Endothelial cell of umbilical vein (primary cell): ENCODE data around the gene ARHGEF37. TPM values are rescaled to one million over a fixed set of nuclear protein-coding genes. Genes with fewer than 3 reads are reported as not detected.

Experiments
- BruUV-seq: library from RNA; stranded (reverse); fragments of 400-500 nt; replicated peaks from 2 replicates; lab custom pipeline; 2021; lab: Mats Ljungman, UMichigan
- CTCF ChIA-PET: fragments of 300-600, 350-600 bp; sonication (Branson Sonifier 250); formaldehyde crosslinking; loops from one replicate; lab custom pipeline; 2021; ENCODE audit warnings: antibody characterized with exemption, inconsistent platforms; lab: Charles Lee
- POLR2A ChIA-PET: fragments of 300-600, 350-600 bp; sonication (Branson Sonifier 250); formaldehyde crosslinking; loops from one replicate; lab custom pipeline; 2021; ENCODE audit warnings: antibody characterized with exemption, inconsistent platforms; lab: Charles Lee
- DNase-seq: peaks from one replicate; pipeline ENCODE4 v3.0.0-alpha.2; 2011; ENCODE audit warnings: low read depth, low spot score
- FAIRE-seq: peaks from 2 replicates; lab custom pipeline; 2011; peaks lifted over from hg19 to GRCh38; lab: Jason Lieb, UNC
- H2AFZ ChIP-seq: 2 replicates; pipeline ENCODE4 v1.6.0; 2012; ENCODE audit warnings: low read depth, low read length, control low read depth, inconsistent platforms
- H3K27ac ChIP-seq: 2 replicates; pipeline ENCODE4 v1.5.1; 2011; ENCODE audit warnings: low read depth, mild to moderate bottlenecking, control low read depth, low read length, moderate library complexity; ENCODE audit not compliant: insufficient read depth
- H3K27me3 ChIP-seq, 2 experiments: 2 replicates each; pipeline versions ENCODE4 v1.6.0 to v1.6.1; 2011; ENCODE audit warnings: low read length in 2 of 2, mixed read lengths in 1 of 2; ENCODE audit not compliant: control insufficient read depth in 2 of 2, insufficient read depth in 2 of 2
- H3K36me3 ChIP-seq, 2 experiments: 2 replicates in 1 of 2; 3 replicates in 1 of 2; pipeline ENCODE4 v1.5.1; 2011; ENCODE audit warnings: low read length in 2 of 2, mild to moderate bottlenecking in 1 of 2, moderate library complexity in 1 of 2; ENCODE audit not compliant: control insufficient read depth in 2 of 2, insufficient read depth in 2 of 2; ENCODE audit errors: extremely low read depth in 1 of 2
- H3K4me1 ChIP-seq: 3 replicates; pipeline ENCODE4 v1.5.1; 2011; ENCODE audit warnings: mild to moderate bottlenecking, low read length; ENCODE audit not compliant: control insufficient read depth, insufficient read depth; ENCODE audit errors: extremely low read depth
- H3K4me2 ChIP-seq: 2 replicates; pipeline ENCODE4 v1.6.1; 2011; ENCODE audit warnings: low read length, control low read depth, mixed read lengths; ENCODE audit not compliant: insufficient read depth
- H3K4me3 ChIP-seq, 3 experiments: fragments of 200-600 bp in 1 of 3; sonication (generic), shearing (Covaris generic) in 1 of 3; replicated peaks in 1 of 3; 2 replicates each; pipeline ENCODE4 v1.5.1; 2011 to 2016; ENCODE audit warnings: control low read depth in 3 of 3, low read length in 3 of 3, mild to moderate bottlenecking in 2 of 3, inconsistent platforms in 1 of 3, low read depth in 1 of 3, moderate library complexity in 1 of 3; ENCODE audit not compliant: insufficient read depth in 1 of 3
- H3K79me2 ChIP-seq: 2 replicates; pipeline ENCODE4 v1.6.0; 2012; ENCODE audit warnings: low read length, inconsistent platforms; ENCODE audit not compliant: control insufficient read depth, insufficient read depth
- H3K9ac ChIP-seq: replicated peaks from 2 replicates; pipeline ENCODE3; 2011; ENCODE audit warnings: low read length, control low read depth; ENCODE audit not compliant: insufficient read depth; ENCODE audit errors: extremely low read depth
- H3K9me1 ChIP-seq: replicated peaks from 3 replicates; pipeline ENCODE4 v1.6.0; 2011; ENCODE audit warnings: mild to moderate bottlenecking, low read length; ENCODE audit not compliant: control insufficient read depth, insufficient read depth; ENCODE audit errors: extremely low read depth
- H3K9me3 ChIP-seq: replicated peaks from 2 replicates; pipeline ENCODE4 v1.5.1; 2012; ENCODE audit warnings: low read length, inconsistent platforms; ENCODE audit not compliant: control insufficient read depth, insufficient read depth
- H4K20me1 ChIP-seq: replicated peaks from 2 replicates; pipeline ENCODE3; 2011; ENCODE audit warnings: mild to moderate bottlenecking, low read length; ENCODE audit not compliant: control insufficient read depth, insufficient read depth; ENCODE audit errors: extremely low read depth
- EZH2 ChIP-seq: IDR thresholded peaks from 2 replicates; pipeline ENCODE4 v1.6.1; 2012; ENCODE audit warnings: borderline replicate concordance, low read depth, mild to moderate bottlenecking, moderate library complexity, low read length, inconsistent platforms; ENCODE audit not compliant: severe bottlenecking
- FOS ChIP-seq: IDR thresholded peaks from 2 replicates; pipeline ENCODE4 v1.6.1; 2011; ENCODE audit warnings: mild to moderate bottlenecking, low read length, moderate library complexity, borderline replicate concordance; ENCODE audit not compliant: insufficient read depth
- GATA2 ChIP-seq: IDR thresholded peaks from 2 replicates; pipeline ENCODE4 v1.7.0; 2011; ENCODE audit warnings: low read depth, mild to moderate bottlenecking, moderate library complexity, mixed read lengths, low read length; ENCODE audit not compliant: insufficient read length, insufficient read depth
- JUN ChIP-seq: IDR thresholded peaks from 2 replicates; pipeline ENCODE4 v1.6.1; 2011; ENCODE audit warnings: borderline replicate concordance, low read depth; ENCODE audit not compliant: insufficient read length, insufficient read depth
- MYC ChIP-seq: IDR thresholded peaks from one replicate; pipeline ENCODE4 v1.6.1; 2011; ENCODE audit warnings: mild to moderate bottlenecking, low read depth, low read length
- POLR2A ChIP-seq: IDR thresholded peaks from 2 replicates; pipeline ENCODE4 v1.6.1; 2012; ENCODE audit warnings: low read depth, mild to moderate bottlenecking, control low read depth, low read length
- POLR2AphosphoS5 ChIP-seq: IDR thresholded peaks from 2 replicates; pipeline ENCODE4 v1.6.1; 2012; ENCODE audit warnings: low read depth, mild to moderate bottlenecking, control low read depth, low read length, moderate library complexity; ENCODE audit not compliant: insufficient read depth
- dilution Hi-C: fragments of 300-500 bp; cut with MboI; formaldehyde crosslinking; loops from one replicate; pipeline ENCODE4 v1.15.0; 2019; ENCODE audit warnings: low sequenced_read_pairs; ENCODE audit not compliant: extremely low pct_ligation_motif_present
- intact Hi-C: fragments of 100-400 bp; cut with micrococcal nuclease; formaldehyde crosslinking; loops from one replicate; pipeline ENCODE4 v1.10.0; 2022
- polyA plus RNA-seq, 4 experiments: library from polyadenylated mRNA; depleted of rRNA in 3 of 4; stranded (reverse) in 3 of 4; unstranded in 1 of 4; fragments of >200 nt; gene quantifications; 2 replicates each; pipeline versions ENCODE4 v1.2.1 to v1.2.3, GENCODE V29; 2011 to 2012; ENCODE audit warnings: missing spikeins in 1 of 4
- total RNA-seq: library from RNA; stranded (reverse); gene quantifications from 2 replicates; pipeline ENCODE4 v1.2.3, GENCODE V29; 2021
- TF ChIP-seq, protein P1 (sequence below), 2 donors: IDR thresholded peaks; 1 replicate in 1 of 2; 2 replicates in 1 of 2; pipeline ENCODE4 v1.5.1; 2011; ENCODE audit warnings: low read length in 2 of 2, mild to moderate bottlenecking in 2 of 2, moderate library complexity in 2 of 2, control low read depth in 1 of 2, inconsistent platforms in 1 of 2, low read depth in 1 of 2; ENCODE audit not compliant: insufficient read depth in 1 of 2; ENCODE audit errors: extremely low read depth in 1 of 2
- TF ChIP-seq, protein P2 (sequence below): IDR thresholded peaks from 2 replicates; pipeline ENCODE4 v1.6.1; 2011; ENCODE audit not compliant: insufficient read depth, insufficient read length

Gene ARHGEF37
- total and polyA plus RNA-seq, 2 donors (not counting 3 experiments of a cell fraction or from before 2014, with no cell fraction given): 4.9 to 7.0 TPM

DNA sequence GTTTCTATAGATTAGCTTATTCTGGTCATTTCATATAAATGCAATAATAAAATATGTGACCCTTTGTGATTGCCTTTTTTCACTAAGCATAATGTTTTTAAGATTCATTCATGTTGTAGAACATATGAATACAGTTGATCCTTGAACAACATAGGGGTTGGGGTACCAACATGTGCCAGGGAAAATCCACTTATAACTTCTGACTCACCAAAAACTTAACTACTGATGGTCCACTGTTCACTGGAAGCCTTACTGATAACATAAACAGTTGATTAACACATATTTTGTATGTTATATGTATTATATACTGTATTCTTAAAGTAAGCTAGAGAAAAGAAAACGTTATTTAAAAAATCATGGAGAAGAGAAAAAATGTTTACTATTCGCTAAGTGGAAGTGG is 12.1 kb downstream of the ARHGEF37 start:
- dilution Hi-C loops (no loop called here), intact Hi-C loops (no loop called here)
- no peak overlapping the region for H3K4me2 ChIP-seq
- H2AFZ ChIP-seq: no peak overlapping the region
- no peaks in the 10 kb centered on the region for H3K79me2 ChIP-seq
- H3K9ac ChIP-seq: no peak overlapping the region
- CTCF ChIA-PET: interaction anchor here (0.8 kb wide), 1 partner anchor 25 kb away, joined by 3 read pairs; no protein-coding TSS in a partner anchor
- no peak for DNase-seq
- H3K4me1 ChIP-seq: peaks cover 7% of the 10 kb centered on the region
- TF ChIP-seq POLR2AphosphoS5: no peak
- TF ChIP-seq JUN: no peak
- no peak for TF ChIP-seq FOS
- no peak for TF ChIP-seq MYC
- TF ChIP-seq, protein P1, sequence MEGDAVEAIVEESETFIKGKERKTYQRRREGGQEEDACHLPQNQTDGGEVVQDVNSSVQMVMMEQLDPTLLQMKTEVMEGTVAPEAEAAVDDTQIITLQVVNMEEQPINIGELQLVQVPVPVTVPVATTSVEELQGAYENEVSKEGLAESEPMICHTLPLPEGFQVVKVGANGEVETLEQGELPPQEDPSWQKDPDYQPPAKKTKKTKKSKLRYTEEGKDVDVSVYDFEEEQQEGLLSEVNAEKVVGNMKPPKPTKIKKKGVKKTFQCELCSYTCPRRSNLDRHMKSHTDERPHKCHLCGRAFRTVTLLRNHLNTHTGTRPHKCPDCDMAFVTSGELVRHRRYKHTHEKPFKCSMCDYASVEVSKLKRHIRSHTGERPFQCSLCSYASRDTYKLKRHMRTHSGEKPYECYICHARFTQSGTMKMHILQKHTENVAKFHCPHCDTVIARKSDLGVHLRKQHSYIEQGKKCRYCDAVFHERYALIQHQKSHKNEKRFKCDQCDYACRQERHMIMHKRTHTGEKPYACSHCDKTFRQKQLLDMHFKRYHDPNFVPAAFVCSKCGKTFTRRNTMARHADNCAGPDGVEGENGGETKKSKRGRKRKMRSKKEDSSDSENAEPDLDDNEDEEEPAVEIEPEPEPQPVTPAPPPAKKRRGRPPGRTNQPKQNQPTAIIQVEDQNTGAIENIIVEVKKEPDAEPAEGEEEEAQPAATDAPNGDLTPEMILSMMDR (IDR thresholded peaks at IDR 0.05; ENCODE audit: extremely low read depth in 1 of 2, insufficient read depth in 1 of 2, low read depth in 1 of 2, low read length in 2 of 2): no peak
- TF ChIP-seq POLR2A: no peak
- TF ChIP-seq, protein P2, sequence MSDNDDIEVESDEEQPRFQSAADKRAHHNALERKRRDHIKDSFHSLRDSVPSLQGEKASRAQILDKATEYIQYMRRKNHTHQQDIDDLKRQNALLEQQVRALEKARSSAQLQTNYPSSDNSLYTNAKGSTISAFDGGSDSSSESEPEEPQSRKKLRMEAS: no peak
- TF ChIP-seq GATA2: no peak
- no peak for TF ChIP-seq EZH2
- H3K9me1 ChIP-seq: no peaks in the 10 kb centered on the region
- no peak overlapping the region for H3K27ac ChIP-seq
- no TSS peak for BruUV-seq
- H4K20me1 ChIP-seq: no peaks in the 10 kb centered on the region
- H3K9me3 ChIP-seq: no peaks in the 10 kb centered on the region
- POLR2A ChIA-PET: no interaction called here
- H3K4me3 ChIP-seq: no peak overlapping the region
- FAIRE-seq: no peak
- H3K36me3 ChIP-seq: no peaks in the 10 kb centered on the region
- peaks cover 0 to 1% of the 10 kb centered on the region in 2 experiments for H3K27me3 ChIP-seq
